HFF-Myc (cell line): Measurements from ENCODE around the gene BROX.

Experiments
- DNase-seq: peaks from one replicate; pipeline ENCODE4 v3.0.0-alpha.2; 2011; ENCODE audit warnings: low read depth; ENCODE audit errors: extremely low read depth
- H3K4me3 ChIP-seq: replicated peaks from 2 replicates; pipeline ENCODE4 v1.5.1; 2011; ENCODE audit warnings: low read depth, mild to moderate bottlenecking, control low read depth, low read length
- TF ChIP-seq, protein P1 (sequence below): IDR thresholded peaks from 2 replicates; pipeline ENCODE4 v1.5.1; 2012; ENCODE audit warnings: mild to moderate bottlenecking, low read depth, low read length, control low read depth; ENCODE audit errors: missing control alignments

BROX gene

DNA sequence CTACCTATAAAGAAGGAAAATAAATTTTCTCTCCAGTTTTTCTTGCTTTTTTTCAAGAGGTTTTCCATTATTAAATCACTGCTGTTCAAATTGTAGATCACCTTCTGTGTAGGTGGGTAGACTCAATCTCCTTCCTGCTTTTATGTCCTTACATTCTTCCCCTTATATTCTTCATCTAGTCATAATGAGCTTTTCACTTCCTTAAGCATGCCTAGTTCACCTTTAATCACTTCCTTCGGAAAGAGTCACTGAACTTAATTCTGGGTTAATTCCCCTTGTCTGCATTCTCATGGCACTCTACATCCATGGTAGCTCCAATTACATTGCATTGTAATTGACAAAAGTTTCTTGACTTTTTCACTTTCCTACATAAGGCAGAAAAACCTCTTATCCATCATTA lies 18.5 kb downstream of the BROX start:
- H3K4me3 ChIP-seq = no peak overlapping the region
- no peak for DNase-seq
- TF ChIP-seq, protein P1, sequence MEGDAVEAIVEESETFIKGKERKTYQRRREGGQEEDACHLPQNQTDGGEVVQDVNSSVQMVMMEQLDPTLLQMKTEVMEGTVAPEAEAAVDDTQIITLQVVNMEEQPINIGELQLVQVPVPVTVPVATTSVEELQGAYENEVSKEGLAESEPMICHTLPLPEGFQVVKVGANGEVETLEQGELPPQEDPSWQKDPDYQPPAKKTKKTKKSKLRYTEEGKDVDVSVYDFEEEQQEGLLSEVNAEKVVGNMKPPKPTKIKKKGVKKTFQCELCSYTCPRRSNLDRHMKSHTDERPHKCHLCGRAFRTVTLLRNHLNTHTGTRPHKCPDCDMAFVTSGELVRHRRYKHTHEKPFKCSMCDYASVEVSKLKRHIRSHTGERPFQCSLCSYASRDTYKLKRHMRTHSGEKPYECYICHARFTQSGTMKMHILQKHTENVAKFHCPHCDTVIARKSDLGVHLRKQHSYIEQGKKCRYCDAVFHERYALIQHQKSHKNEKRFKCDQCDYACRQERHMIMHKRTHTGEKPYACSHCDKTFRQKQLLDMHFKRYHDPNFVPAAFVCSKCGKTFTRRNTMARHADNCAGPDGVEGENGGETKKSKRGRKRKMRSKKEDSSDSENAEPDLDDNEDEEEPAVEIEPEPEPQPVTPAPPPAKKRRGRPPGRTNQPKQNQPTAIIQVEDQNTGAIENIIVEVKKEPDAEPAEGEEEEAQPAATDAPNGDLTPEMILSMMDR = no peak

DNA sequence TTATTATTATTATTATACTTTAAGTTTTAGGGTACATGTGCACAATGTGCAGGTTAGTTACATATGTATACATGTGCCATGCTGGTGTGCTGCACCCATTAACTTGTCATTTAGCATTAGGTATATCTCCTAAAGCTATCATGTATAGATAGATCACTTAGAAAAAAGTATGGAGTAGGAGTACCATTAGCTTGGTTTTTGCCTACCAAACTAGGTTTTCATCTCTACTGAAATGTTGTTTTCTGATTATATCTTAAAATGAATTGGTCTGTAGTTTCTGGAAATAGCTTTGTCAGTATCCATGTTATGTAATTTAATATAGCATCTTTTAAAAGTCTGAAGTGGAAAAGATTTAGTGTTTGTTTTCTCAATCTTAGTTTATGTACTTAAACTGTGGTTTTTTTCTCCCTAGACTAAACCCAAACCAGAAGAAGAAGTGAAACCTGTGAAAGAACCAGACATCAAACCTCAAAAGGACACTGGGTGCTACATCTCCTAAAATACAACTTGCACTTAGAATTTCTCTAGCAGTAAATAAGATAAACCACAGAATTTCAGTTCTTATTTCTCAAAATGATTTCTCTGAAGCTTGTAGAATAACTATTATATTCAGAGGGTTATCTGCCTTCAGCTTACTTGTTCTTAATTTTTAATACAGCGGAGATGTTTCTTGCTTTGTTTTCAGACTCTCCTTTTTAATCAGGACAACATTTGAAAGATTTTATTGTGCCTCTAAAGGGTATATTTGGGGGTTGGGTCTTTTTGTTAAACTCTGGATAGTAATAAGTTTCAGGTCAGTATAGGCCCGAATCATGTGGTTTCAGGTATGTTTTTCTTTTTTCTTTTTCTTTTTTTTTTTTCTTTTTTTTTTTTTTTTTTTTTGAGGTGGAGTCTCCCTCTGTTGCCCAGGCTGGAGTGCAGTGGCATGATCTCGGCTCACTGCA lies 20.1 kb downstream of the BROX start:
- no peak overlapping the region for H3K4me3 ChIP-seq
- DNase-seq = no peak
- TF ChIP-seq, protein P1 = no peak

DNA sequence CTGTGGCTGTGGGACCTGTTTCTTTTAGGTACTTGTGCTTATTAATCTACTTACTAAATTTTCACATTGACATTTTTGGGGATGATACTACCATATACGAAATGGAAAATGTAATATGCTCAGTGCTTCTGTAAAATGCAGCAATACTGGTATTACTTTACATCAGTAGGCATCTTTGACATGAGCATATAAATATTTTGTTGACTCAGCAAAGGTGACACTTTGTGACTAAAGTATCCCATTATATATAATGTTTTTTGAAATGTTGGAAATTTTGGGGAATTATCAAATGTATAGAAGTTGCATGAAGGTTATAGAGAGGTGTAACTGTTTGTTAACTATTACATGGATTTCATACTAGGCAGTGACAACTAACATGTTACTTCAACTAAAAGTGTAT lies 22.4 kb downstream of the BROX start:
- no peak overlapping the region for H3K4me3 ChIP-seq
- TF ChIP-seq, protein P1 = no peak
- no peak for DNase-seq

DNA sequence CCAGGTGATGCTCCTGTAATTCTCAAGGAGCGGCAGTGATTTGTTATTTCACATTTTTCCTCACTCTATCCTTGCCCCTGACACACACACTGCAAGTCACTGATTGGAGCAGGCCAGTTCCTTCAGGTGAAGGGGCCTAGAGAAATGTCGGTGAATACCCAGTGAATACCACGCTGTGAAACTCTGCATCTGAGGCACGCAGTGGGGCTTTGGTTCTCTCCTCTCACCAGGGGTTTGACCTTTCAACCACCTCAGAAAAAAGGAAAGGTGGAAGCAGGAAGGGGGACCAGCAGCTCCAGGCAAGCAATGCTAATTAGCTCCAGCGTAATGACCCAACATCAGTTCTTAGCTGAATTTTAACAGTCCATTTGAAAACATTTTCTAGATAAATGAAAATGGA lies 24.1 kb downstream of the BROX start:
- no peak overlapping the region for H3K4me3 ChIP-seq
- TF ChIP-seq, protein P1 = no peak
- DNase-seq = no peak

DNA sequence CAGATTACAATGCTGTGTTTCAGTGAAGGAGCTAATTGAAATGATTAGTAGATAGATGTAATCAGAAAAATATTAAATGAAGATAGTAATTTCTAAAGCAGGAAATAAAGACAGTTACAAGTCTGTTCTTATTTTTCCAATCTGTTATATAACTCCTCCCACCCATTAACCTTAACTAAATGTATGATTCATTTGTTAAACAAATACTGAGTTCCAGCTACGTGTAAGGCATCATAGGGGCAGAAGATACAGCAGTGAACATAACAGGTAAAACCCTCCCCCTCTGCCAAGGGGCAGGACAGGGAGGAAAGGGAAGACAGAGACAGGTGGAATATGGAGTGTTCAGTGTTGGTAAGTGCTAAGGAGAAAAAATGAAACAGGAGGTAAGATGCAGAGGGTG lies 24.6 kb downstream of the BROX start, which contains the start of gene FAM177B:
FAM177B (plus strand) TSS at position 231 of the 400 bp plus-strand sequence. CDS start 9,344 bp downstream, outside the sequence.
- TF ChIP-seq, protein P1 = no peak
- no peak for DNase-seq
- H3K4me3 ChIP-seq = no peak within 1 kb of the TSS

DNA sequence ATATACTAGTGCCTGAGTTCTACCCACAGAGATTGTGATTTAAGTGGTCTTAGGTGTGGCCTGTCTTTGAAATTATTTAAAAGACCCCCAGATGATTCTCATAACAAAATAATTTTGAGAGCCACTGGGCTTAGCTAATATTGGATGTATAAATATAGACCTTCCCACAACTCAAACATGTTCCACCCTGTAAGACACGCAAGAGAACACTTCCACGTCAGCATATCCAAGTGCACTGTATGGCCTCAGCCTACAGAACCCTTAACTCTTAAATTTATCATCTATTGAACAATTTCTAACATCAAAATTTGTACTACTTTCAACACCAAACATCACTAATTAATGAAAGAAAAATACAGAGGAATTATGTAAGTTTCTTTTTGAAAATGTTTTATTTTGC lies 27.1 kb downstream of the BROX start:
- no peak overlapping the region for H3K4me3 ChIP-seq
- DNase-seq = no peak
- TF ChIP-seq, protein P1 = no peak
